ENCODE data around the gene HIRIP3. TPM values are rescaled to one million over a fixed set of nuclear protein-coding genes. Genes with fewer than 3 reads are reported as not detected.

Gene HIRIP3
- total and polyA plus RNA-seq, 2 of the 13 experiments (the other 11 are each of a cell fraction or from before 2014, with no cell fraction given): 12.6 to 17.2 TPM

DNA sequence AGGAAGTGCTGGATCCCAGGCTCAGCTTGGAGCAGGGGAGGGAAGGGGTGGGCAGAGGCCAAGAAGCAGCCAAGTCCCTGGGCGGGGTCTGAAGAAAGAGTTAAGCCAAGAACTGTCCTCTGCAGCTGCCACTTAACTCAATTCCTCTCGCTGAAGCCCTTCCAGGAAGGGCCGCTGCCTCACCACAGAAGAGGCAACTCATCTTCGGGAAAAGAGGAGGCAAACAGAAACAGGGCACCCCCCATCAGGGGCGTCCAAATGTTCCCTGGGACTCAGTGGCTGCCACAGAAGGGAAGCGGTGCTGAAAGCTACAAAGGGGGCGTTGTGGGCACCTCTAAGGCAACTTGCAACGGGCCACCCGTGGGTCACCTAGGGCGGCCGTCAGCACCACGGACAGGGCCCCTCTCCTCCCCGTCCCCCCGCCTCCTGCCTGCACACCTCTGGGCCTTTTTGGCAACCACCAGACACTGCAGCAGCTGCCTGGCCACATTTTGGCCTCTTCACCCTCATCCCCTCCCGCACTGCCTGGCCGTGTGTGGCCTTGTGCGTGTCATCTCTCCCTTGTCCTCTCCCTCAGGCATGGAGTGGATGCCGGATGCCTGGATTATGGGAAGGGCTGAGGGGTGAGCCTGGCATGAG is 33.1 kb upstream of the HIRIP3 start (continued):
- TF ChIP-seq ZHX1 (CRISPR knock-in tag; IDR thresholded peaks at IDR 0.05; ENCODE audit: low read depth): no peak
- no peak for TF ChIP-seq ZBTB10 (CRISPR knock-in tag; IDR thresholded peaks at IDR 0.05; ENCODE audit: borderline replicate concordance)
- TF ChIP-seq, protein P1, sequence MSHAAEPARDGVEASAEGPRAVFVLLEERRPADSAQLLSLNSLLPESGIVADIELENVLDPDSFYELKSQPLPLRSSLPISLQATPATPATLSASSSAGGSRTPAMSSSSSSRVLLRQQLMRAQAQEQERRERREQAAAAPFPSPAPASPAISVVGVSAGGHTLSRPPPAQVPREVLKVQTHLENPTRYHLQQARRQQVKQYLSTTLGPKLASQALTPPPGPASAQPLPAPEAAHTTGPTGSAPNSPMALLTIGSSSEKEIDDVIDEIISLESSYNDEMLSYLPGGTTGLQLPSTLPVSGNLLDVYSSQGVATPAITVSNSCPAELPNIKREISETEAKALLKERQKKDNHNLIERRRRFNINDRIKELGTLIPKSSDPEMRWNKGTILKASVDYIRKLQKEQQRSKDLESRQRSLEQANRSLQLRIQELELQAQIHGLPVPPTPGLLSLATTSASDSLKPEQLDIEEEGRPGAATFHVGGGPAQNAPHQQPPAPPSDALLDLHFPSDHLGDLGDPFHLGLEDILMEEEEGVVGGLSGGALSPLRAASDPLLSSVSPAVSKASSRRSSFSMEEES (CRISPR knock-in tag; IDR thresholded peaks at IDR 0.05): no peak
- no peak for TF ChIP-seq NFYC (CRISPR knock-in tag; IDR thresholded peaks at IDR 0.05)
- TF ChIP-seq ZBTB2 (CRISPR knock-in tag; IDR thresholded peaks at IDR 0.05; ENCODE audit: low read depth): no peak
- no peak for TF ChIP-seq ZNF746 (CRISPR knock-in tag; IDR thresholded peaks at IDR 0.05)
- TF ChIP-seq, protein P2, sequence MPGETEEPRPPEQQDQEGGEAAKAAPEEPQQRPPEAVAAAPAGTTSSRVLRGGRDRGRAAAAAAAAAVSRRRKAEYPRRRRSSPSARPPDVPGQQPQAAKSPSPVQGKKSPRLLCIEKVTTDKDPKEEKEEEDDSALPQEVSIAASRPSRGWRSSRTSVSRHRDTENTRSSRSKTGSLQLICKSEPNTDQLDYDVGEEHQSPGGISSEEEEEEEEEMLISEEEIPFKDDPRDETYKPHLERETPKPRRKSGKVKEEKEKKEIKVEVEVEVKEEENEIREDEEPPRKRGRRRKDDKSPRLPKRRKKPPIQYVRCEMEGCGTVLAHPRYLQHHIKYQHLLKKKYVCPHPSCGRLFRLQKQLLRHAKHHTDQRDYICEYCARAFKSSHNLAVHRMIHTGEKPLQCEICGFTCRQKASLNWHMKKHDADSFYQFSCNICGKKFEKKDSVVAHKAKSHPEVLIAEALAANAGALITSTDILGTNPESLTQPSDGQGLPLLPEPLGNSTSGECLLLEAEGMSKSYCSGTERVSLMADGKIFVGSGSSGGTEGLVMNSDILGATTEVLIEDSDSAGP (CRISPR knock-in tag; IDR thresholded peaks at IDR 0.05; ENCODE audit: borderline replicate concordance): peak; percentile 28; the same call in 1 of the 2 replicates
- TF ChIP-seq ARID4A (CRISPR knock-in tag; IDR thresholded peaks at IDR 0.05; ENCODE audit: borderline replicate concordance): no peak
- TF ChIP-seq, protein P3, sequence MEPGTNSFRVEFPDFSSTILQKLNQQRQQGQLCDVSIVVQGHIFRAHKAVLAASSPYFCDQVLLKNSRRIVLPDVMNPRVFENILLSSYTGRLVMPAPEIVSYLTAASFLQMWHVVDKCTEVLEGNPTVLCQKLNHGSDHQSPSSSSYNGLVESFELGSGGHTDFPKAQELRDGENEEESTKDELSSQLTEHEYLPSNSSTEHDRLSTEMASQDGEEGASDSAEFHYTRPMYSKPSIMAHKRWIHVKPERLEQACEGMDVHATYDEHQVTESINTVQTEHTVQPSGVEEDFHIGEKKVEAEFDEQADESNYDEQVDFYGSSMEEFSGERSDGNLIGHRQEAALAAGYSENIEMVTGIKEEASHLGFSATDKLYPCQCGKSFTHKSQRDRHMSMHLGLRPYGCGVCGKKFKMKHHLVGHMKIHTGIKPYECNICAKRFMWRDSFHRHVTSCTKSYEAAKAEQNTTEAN (CRISPR knock-in tag; conservative IDR thresholded peaks at IDR 0.05): no peak
- 0 out of 2 replicates have a peak, but pooled peaks have one; percentile 45 for TF ChIP-seq MEIS2 (CRISPR knock-in tag; IDR thresholded peaks at IDR 0.05)
- TF ChIP-seq ZNF121 (CRISPR knock-in tag; IDR thresholded peaks at IDR 0.05): no peak

Measured in HepG2 (cell line).